Measurements from ENCODE around the gene NEK7. TPM values are rescaled to one million over a fixed set of nuclear protein-coding genes. Genes with fewer than 3 reads are reported as not detected.

Gene NEK7
- polyA plus RNA-seq = 10 to 100 TPM; 42.7 to 47.4 (median 47.3) TPM

DNA sequence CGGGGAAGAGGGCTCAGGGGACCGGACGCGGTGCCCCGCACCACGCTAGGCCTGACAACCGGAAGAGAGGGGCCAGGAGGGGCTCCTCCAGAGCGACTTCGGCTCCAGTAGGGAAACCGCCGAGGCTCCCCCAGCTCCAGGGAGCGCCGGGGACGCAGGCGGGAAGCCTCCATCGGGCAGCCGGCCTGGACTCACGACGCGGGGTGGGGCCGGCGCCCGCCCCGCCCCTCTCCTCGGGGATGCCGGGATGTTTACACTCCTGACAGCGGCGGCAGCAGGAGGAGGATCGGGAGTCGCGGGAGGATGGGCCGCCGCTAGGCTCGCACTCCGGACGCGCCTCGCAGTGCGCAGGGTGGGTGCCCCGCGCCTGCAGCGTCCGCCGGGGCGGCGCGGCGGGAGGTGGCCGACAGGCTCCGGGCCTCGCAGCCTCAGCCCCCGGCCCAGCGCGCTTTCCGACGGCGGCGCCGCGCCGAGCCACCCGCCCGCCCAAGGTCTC is at the start of gene NEK7:
TSS of gene NEK7 (plus strand) at position 254 of the 496 bp plus-strand sequence. CDS start 75,583 bp downstream, outside the sequence.
- peak; percentile 62 to 64 (median 63) for DNase-seq
- Mint-ChIP-seq H3K27me3 (ENCODE audit: low read depth in 3 of 3) (peaks cover 0 to 15% (median 9%) of the 10 kb centered on the region in 3 donors), H3K4me3 (peak within 1 kb of the TSS; percentile 98 to 100 (median 99)), H3K4me1 (peaks cover 36 to 53% of the 10 kb centered on the region in 2 donors), H3K36me3 (peaks cover 0 to 4% (median 0%) of the 10 kb centered on the region in 3 donors), H3K27ac (peak within 1 kb of the TSS; percentile 95 to 100 (median 99)), H3K9me3 (no peaks in the 10 kb centered on the region)

DNA sequence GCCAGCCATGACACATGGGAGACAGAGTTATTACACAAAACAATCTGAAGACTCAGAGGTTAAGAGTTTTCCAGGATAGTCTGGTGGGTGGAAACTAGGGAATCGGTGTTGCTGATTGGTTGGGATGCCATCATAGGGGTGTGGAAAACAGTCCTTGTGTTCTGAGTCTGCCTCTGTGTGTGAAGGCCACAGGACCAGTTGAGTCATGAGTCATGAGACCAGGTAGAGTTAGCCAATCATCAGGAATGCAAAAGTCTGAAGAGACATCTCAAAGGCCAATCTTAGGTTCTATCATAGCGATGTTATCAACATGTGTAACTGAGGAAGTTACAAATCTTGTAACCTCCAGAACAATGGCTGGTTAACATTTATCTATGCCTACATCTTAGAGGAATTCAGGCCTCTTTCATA is 49.7 kb upstream of the NEK7 start:
- no peak for DNase-seq
- H3K27ac Mint-ChIP-seq = no peak overlapping the region
- H3K4me3 Mint-ChIP-seq = no peak overlapping the region
- peaks cover 16 to 23% of the 10 kb centered on the region in 2 donors for H3K4me1 Mint-ChIP-seq
- H3K27me3 Mint-ChIP-seq (ENCODE audit: low read depth in 3 of 3) = no peaks in the 10 kb centered on the region
- H3K9me3 Mint-ChIP-seq = no peaks in the 10 kb centered on the region
- no peaks in the 10 kb centered on the region for H3K36me3 Mint-ChIP-seq

DNA sequence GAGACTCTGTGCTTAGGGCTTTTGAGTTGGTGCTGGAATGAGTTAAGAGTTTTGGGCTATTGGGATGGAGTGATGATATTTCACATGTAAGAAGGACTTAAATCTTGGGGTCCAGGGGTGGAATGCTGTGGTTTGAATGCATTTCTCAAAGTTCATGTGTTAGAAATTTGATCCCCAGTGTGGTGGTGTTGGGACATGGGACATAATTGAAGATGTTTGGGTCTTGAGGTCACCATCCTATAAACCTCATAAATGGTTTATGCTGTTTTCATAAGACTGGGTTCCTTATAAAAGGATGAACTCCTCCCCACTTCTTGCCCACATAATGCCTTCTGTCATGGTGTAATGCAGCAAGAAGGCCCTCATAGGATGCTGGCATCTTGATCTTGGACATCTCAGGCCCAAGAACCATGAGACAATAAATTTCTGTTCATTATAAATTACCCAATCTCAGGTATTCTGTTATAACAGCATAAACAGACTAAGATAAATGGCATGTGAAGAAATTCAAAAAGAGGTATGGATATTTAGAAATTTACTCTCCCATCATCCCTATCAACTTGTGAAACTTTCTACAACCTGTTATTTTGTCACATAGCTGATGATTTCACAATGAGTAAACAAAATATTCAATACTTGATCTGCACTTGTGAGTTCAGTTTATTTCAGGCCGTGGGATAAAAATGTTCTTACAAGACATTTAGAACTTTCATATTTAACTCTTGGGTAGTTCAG is 48.0 kb upstream of the NEK7 start:
- no peaks in the 10 kb centered on the region for H3K9me3 Mint-ChIP-seq
- no peaks in the 10 kb centered on the region for H3K27me3 Mint-ChIP-seq (ENCODE audit: low read depth in 3 of 3)
- no peak overlapping the region for H3K4me3 Mint-ChIP-seq
- DNase-seq = no peak
- H3K36me3 Mint-ChIP-seq = no peaks in the 10 kb centered on the region
- peaks cover 0 to 6% of the 10 kb centered on the region in 2 donors for H3K4me1 Mint-ChIP-seq
- H3K27ac Mint-ChIP-seq = no peak overlapping the region

DNA sequence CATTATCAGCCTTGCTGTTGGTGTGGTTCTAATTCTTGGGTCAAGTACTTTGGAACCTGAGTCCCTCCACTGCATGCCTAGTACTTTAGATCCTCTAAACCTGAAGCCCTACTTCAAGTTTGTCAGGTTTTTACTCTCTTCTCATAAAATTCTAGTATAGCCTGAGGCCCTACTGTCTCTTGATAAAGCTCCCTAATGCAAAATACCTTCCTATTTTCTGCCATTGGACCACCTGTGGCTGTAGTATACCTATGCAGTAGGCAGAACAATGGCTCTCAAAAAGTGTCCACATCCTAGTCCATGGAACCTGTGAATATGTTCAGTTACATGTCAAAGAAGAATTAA is 47.5 kb upstream of the NEK7 start:
- DNase-seq = no peak
- Mint-ChIP-seq H3K27ac (no peak overlapping the region), H3K4me3 (no peak overlapping the region), H3K27me3 (ENCODE audit: low read depth in 3 of 3) (no peaks in the 10 kb centered on the region), H3K9me3 (no peaks in the 10 kb centered on the region), H3K4me1 (peaks cover 0 to under 1% of the 10 kb centered on the region in 2 donors), H3K36me3 (no peaks in the 10 kb centered on the region)

DNA sequence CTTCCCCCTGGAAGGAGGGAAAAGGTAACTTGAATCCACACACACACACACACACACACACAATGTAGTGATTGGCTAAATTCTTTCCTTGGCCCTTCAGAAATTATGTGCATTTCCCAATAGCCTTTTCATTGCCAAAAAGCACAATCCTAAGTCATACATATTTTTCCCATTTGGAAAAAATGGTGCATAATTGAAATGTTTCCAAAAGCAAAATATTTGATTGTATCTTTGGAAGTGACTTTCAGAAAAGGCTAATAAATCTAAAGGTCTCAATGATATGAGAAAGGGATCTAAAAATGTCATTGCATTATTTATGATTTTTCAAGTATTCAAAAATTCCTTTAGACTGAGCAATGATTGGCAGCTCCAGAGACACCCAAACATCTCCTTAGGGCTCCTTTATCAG is 43.5 kb upstream of the NEK7 start:
- Mint-ChIP-seq H3K27ac (no peak overlapping the region), H3K27me3 (ENCODE audit: low read depth in 3 of 3) (no peaks in the 10 kb centered on the region), H3K36me3 (no peaks in the 10 kb centered on the region), H3K4me3 (no peak overlapping the region), H3K4me1 (no peaks in the 10 kb centered on the region), H3K9me3 (no peaks in the 10 kb centered on the region)
- no peak for DNase-seq

DNA sequence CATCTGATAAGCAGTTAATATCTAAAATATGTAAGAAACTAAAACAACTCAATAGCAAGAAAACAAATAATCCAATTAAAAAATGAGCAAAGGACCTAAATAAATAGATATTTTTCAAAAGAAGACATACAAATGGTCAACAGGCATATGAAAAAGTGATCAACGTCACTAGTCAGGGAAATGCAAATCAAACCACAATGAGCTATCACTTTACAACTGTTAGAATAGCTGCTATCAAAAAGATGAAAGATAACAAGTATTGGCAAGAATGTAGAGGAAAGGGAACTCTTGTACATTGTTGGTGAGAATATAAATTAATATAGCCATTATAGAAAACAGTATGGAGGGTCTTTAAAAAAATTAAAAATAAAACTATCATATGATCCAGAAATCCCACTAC is 40.7 kb upstream of the NEK7 start:
- H3K4me1 Mint-ChIP-seq = no peaks in the 10 kb centered on the region
- no peaks in the 10 kb centered on the region for H3K27me3 Mint-ChIP-seq (ENCODE audit: low read depth in 3 of 3)
- DNase-seq = no peak
- H3K4me3 Mint-ChIP-seq = no peak overlapping the region
- H3K9me3 Mint-ChIP-seq = no peaks in the 10 kb centered on the region
- no peaks in the 10 kb centered on the region for H3K36me3 Mint-ChIP-seq
- H3K27ac Mint-ChIP-seq = no peak overlapping the region

DNA sequence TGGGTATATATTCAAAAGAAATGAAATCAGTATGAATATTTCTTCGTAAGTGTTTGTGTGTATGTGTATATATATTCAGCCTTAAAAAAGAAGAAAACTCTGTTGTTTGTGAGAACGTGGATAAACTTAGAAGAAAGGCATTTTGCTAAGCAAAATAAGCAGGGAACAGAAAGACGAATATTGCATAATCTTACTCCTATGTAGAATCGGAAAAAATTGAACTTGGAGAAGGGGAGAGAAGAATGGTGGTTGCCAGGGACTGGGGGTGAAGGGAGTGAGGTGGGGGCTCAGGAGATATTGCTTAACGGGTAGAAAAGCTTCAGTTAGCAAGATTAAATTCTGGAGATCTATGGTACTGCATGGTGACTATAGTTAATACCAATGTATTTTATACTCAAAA is 40.3 kb upstream of the NEK7 start:
- H3K27me3 Mint-ChIP-seq (ENCODE audit: low read depth in 3 of 3) = no peaks in the 10 kb centered on the region
- H3K4me3 Mint-ChIP-seq = no peak overlapping the region
- H3K4me1 Mint-ChIP-seq = no peaks in the 10 kb centered on the region
- no peaks in the 10 kb centered on the region for H3K9me3 Mint-ChIP-seq
- no peak overlapping the region for H3K27ac Mint-ChIP-seq
- no peak for DNase-seq
- H3K36me3 Mint-ChIP-seq = no peaks in the 10 kb centered on the region

DNA sequence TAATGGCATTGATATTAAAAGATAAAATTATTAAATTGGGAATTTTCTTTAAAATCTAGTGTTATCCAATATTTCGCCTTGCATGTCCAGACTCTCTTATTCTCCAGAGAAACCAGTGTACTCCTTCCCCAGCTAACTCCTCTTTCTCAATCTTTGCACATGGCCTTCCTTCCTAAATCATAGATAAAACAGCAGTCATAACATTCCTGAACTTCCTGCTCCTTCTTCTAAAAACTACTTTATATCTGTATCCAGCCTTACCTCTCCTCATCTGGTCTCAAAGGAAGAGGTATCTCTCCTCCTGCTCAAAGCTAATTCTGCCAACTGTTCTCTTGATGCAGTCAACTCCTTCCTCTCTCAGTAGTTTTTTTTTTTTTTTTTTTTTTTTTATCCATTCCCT is 39.5 kb upstream of the NEK7 start:
- Mint-ChIP-seq H3K36me3 (no peaks in the 10 kb centered on the region), H3K4me3 (no peak overlapping the region), H3K27me3 (ENCODE audit: low read depth in 3 of 3) (no peaks in the 10 kb centered on the region), H3K27ac (no peak overlapping the region), H3K4me1 (no peaks in the 10 kb centered on the region), H3K9me3 (no peaks in the 10 kb centered on the region)
- no peak for DNase-seq

DNA sequence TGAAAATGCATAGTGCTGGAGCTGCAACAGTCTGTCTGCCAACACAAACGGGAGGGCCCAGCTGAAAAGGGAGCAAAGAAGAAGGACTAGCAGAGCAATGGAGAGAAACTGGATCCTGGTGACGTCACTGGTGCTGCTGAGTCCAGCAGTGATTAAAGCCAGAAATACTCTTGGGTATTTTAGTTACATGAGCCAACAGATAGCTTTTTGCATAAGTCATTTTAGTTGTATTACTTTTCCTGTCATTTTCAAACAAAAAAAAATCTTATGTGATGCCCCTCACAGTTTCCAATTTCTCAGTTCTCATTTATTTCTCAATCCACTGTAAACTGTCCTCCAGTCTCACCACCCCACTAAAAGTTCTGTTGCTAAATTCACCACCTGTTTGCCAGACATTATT is 38.7 kb upstream of the NEK7 start:
- no peak overlapping the region for H3K27ac Mint-ChIP-seq
- no peaks in the 10 kb centered on the region for H3K9me3 Mint-ChIP-seq
- H3K36me3 Mint-ChIP-seq = no peaks in the 10 kb centered on the region
- H3K27me3 Mint-ChIP-seq (ENCODE audit: low read depth in 3 of 3) = no peaks in the 10 kb centered on the region
- no peaks in the 10 kb centered on the region for H3K4me1 Mint-ChIP-seq
- DNase-seq = no peak
- H3K4me3 Mint-ChIP-seq = no peak overlapping the region

DNA sequence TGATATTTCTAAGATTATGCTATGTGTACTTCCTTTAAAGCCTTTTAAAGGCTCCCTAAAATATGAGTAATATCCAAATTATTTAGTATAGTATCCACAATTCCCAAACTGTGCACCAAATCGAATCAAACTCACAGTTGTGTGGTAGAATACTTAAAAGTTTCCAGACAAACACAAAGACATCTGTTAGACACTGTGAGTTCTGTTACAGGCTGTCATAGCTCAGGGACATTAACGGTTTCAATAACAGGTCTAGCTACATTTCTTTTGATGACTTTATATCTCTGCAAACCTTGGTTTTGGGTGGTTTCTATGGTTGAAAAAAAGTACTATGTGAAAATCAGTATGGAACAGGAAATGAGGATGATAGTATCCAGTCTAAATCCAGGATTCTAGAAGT is 36.9 kb upstream of the NEK7 start:
- H3K4me1 Mint-ChIP-seq = no peaks in the 10 kb centered on the region
- H3K36me3 Mint-ChIP-seq = no peaks in the 10 kb centered on the region
- no peaks in the 10 kb centered on the region for H3K9me3 Mint-ChIP-seq
- no peak overlapping the region for H3K27ac Mint-ChIP-seq
- no peak overlapping the region for H3K4me3 Mint-ChIP-seq
- H3K27me3 Mint-ChIP-seq (ENCODE audit: low read depth in 3 of 3) = no peaks in the 10 kb centered on the region
- no peak for DNase-seq

DNA sequence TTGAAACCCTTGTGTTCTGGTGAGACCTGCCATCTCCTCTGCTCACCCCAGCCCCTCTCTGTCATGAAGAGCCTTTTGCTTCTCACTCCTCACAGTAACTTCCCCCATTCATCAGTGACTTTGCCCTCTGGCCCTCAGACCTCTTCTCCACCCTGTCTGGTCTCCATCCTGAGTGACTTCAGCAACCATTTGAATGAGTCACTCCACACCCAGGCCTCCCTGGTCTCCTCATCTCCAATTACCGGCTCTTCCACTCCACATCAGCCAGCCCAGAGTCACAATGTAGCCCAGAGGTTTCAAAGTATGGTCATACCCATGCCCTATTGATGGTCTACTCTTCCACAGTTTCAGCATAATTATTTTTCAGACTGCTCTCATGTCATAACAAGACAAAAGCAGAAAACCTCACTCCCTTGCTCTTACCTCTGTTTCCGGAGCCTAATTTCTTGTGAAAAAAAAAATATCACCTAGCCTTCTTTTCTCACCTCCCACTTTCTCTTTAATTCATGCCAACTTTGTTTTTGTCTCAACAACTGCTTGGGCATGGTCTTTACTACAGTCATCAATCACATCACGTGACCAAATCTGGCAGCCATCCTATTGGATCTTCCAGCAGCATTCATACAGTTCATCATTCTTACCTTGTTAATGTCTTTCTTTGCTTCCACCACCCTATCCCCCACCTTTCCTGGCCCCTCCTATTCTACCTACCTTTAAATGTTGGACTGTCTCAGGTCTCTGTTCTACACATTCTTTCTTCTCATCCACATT is 35.6 kb upstream of the NEK7 start:
- DNase-seq = peak in 1 of 3 donors; percentile 9
- H3K27me3 Mint-ChIP-seq (ENCODE audit: low read depth in 3 of 3) = peaks cover 0 to 2% (median 1%) of the 10 kb centered on the region in 3 donors
- no peaks in the 10 kb centered on the region for H3K9me3 Mint-ChIP-seq
- H3K4me1 Mint-ChIP-seq = no peaks in the 10 kb centered on the region
- H3K36me3 Mint-ChIP-seq = no peaks in the 10 kb centered on the region
- H3K27ac Mint-ChIP-seq = no peak overlapping the region
- H3K4me3 Mint-ChIP-seq = no peak overlapping the region

DNA sequence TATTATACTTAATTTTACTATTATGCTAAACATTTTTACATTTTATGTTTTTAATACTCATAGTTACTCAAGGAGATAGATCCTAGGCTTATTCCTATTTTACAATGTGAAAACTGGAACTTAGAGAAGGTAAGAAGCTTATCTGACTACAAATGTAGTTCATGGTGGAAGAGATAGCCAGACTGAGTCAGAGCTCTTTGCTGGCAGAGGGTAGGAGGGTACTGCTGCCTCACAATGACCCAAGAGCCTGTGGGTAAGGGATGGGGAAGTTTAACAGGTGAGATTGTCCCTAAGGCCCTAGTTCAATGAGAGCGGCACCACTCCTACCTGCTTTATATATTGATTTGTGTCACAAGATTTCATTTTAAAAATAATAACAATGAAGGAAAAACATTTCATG is 34.1 kb upstream of the NEK7 start:
- Mint-ChIP-seq H3K27ac (no peak overlapping the region), H3K4me1 (no peaks in the 10 kb centered on the region), H3K36me3 (no peaks in the 10 kb centered on the region), H3K27me3 (ENCODE audit: low read depth in 3 of 3) (peaks cover 1 to 3% (median 2%) of the 10 kb centered on the region in 3 donors), H3K4me3 (no peak overlapping the region), H3K9me3 (no peaks in the 10 kb centered on the region)
- DNase-seq = no peak

DNA sequence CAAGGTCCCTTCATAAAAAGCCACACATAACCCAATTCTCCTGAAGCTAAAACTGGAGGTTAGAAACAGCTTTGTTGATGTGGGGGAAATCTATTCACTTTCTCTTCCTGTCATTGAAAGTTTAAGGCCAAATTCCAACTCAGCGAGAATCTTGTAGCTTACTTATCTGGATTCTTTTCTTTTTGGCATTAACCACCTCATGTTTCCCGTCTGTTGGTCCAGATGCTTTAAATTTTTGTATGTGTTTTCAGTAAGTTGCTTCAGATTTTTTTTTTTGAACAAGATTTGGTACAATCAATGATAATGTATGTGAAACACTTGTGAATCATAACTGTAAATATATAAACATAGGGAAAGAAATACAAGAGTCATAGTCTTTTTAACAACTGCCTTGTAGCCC is 33.7 kb upstream of the NEK7 start:
- no peak overlapping the region for H3K27ac Mint-ChIP-seq
- no peaks in the 10 kb centered on the region for H3K36me3 Mint-ChIP-seq
- H3K4me1 Mint-ChIP-seq = no peaks in the 10 kb centered on the region
- H3K27me3 Mint-ChIP-seq (ENCODE audit: low read depth in 3 of 3) = peaks cover 1 to 5% (median 2%) of the 10 kb centered on the region in 3 donors
- H3K4me3 Mint-ChIP-seq = no peak overlapping the region
- H3K9me3 Mint-ChIP-seq = no peaks in the 10 kb centered on the region
- DNase-seq = no peak

DNA sequence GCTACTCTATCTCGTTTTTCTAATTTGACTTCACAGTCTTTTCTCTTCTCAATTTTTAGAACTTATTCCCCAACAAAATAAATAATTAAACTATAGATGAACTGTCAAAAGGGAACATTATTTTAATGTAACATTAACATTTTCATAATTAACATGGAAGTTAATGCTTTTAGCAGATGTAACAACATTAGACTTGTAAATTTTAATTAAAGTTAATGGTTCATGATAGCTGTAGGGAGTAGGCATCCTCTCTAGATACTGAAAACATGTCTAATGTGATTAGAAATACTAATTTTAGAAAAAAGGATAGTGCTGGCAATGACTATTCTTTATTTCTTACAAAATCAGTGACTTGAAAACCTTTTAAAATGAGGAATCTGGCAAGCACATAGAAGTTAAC is 32.1 kb upstream of the NEK7 start:
- H3K4me3 Mint-ChIP-seq = no peak overlapping the region
- no peak for DNase-seq
- peaks cover 1 to 5% (median 2%) of the 10 kb centered on the region in 3 donors for H3K27me3 Mint-ChIP-seq (ENCODE audit: low read depth in 3 of 3)
- H3K36me3 Mint-ChIP-seq = no peaks in the 10 kb centered on the region
- no peak overlapping the region for H3K27ac Mint-ChIP-seq
- H3K9me3 Mint-ChIP-seq = no peaks in the 10 kb centered on the region
- no peaks in the 10 kb centered on the region for H3K4me1 Mint-ChIP-seq
